Measurements from ENCODE around the gene EPHA1. TPM values are rescaled to one million over a fixed set of nuclear protein-coding genes. Genes with fewer than 3 reads are reported as not detected.

EPHA1 gene
- total RNA-seq, 1 donor from 2014 or later, result 2.6 TPM

DNA sequence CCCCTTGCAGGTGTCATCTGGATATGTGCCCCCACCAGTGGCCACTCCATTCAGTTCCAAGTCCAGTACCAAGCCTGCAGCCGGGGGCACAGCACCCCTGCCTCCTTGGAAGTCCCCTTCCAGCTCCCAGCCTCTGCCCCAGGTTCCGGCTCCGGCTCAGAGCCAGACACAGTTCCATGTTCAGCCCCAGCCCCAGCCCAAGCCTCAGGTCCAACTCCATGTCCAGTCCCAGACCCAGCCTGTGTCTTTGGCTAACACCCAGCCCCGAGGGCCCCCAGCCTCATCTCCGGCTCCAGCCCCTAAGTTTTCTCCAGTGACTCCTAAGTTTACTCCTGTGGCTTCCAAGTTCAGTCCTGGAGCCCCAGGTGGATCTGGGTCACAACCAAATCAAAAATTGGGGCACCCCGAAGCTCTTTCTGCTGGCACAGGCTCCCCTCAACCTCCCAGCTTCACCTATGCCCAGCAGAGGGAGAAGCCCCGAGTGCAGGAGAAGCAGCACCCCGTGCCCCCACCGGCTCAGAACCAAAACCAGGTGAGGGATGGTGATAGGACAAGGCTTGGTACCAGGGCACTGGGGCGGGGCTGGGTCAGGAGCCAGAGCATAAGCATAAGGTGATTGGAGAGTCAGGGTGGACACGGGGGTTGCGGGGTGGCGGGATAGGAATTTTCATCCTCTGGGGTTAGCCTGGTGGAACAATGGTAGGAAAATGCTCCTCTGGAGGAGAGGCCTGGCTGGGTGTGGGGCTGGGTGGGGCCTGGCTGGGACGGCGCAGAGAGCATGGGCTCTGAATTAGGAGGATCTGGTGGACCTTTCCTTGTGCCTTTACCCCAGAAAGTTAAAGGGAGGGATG, 25.6 kb downstream of the EPHA1 start:
- Mint-ChIP-seq H3K36me3 (ENCODE audit: low read depth, unreplicated experiment) (peaks cover 8% of the 10 kb centered on the region), H3K27me3 (ENCODE audit: low read depth, unreplicated experiment) (no peaks in the 10 kb centered on the region), H3K4me3 (ENCODE audit: unreplicated experiment) (no peak overlapping the region), H3K27ac (ENCODE audit: unreplicated experiment) (peak overlapping the region; percentile 29), H3K4me1 (ENCODE audit: low read depth, unreplicated experiment) (peaks cover 23% of the 10 kb centered on the region), H3K9me3 (ENCODE audit: unreplicated experiment) (no peaks in the 10 kb centered on the region)
- peaks cover 64% of the 10 kb centered on the region for H4K20me1 ChIP-seq (ENCODE audit: insufficient read depth, low read length)
- no peak for DNase-seq (ENCODE audit: low read depth)
- peaks cover 53% of the 10 kb centered on the region for H3K4me1 ChIP-seq (ENCODE audit: insufficient read depth, low read length)
- H2AFZ ChIP-seq (ENCODE audit: low read depth, low read length), result no peak overlapping the region
- no peaks in the 10 kb centered on the region for H3K9me3 ChIP-seq (ENCODE audit: insufficient read depth, low read depth, low read length)
- peak overlapping the region; percentile 99 for H3K9ac ChIP-seq (ENCODE audit: low read length)
- no peak for FAIRE-seq
- TF ChIP-seq, protein P1, sequence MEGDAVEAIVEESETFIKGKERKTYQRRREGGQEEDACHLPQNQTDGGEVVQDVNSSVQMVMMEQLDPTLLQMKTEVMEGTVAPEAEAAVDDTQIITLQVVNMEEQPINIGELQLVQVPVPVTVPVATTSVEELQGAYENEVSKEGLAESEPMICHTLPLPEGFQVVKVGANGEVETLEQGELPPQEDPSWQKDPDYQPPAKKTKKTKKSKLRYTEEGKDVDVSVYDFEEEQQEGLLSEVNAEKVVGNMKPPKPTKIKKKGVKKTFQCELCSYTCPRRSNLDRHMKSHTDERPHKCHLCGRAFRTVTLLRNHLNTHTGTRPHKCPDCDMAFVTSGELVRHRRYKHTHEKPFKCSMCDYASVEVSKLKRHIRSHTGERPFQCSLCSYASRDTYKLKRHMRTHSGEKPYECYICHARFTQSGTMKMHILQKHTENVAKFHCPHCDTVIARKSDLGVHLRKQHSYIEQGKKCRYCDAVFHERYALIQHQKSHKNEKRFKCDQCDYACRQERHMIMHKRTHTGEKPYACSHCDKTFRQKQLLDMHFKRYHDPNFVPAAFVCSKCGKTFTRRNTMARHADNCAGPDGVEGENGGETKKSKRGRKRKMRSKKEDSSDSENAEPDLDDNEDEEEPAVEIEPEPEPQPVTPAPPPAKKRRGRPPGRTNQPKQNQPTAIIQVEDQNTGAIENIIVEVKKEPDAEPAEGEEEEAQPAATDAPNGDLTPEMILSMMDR (IDR thresholded peaks at IDR 0.05; ENCODE audit: insufficient read depth, low read depth, low read length), result no peak
- TF ChIP-seq EZH2 (IDR thresholded peaks at IDR 0.05; ENCODE audit: insufficient read depth, low read length), result no peak
- H3K27ac ChIP-seq (ENCODE audit: low read depth, low read length), result peak overlapping the region; percentile 99
- peak overlapping the region; percentile 97 for H3K4me2 ChIP-seq (ENCODE audit: low read length)
- H3K79me2 ChIP-seq (ENCODE audit: insufficient read depth, low read length), result peaks cover 96% of the 10 kb centered on the region
- peaks cover 43% of the 10 kb centered on the region for H3K36me3 ChIP-seq (ENCODE audit: insufficient read depth, low read length)
- peak overlapping the region; percentile 91 for H3K4me3 ChIP-seq (ENCODE audit: insufficient read depth, low read depth, low read length)
- no peaks in the 10 kb centered on the region for H3K27me3 ChIP-seq (ENCODE audit: insufficient read depth, low read length)

DNA sequence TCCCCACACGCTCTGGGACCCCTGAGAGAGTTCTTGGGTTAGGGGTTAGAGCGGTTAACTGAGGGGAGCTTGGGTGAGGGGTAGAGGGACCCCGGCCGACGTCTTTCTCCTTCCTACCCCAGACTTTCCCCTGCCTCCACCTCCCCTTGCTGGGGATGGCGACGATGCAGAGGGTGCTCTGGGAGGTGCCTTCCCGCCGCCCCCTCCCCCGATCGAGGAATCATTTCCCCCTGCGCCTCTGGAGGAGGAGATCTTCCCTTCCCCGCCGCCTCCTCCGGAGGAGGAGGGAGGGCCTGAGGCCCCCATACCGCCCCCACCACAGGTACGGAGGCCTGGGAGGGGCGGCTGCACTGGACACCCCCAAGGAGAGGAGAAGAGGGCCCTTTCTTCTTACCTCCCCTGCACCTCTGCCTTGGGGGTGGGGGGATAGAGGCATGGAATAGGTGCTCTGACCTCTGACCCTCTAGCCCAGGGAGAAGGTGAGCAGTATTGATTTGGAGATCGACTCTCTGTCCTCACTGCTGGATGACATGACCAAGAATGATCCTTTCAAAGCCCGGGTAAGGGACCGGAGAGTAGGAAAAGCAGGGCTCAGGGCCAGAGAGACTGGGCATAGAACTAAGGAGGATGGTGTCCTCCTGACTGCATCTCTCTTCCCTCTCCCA, 26.4 kb downstream of the EPHA1 start:
- H3K4me3 Mint-ChIP-seq (ENCODE audit: unreplicated experiment), result no peak overlapping the region
- Histone ChIP-seq H3K79me2 (ENCODE audit: insufficient read depth, low read length) (peaks cover 95% of the 10 kb centered on the region), H3K9me3 (ENCODE audit: insufficient read depth, low read depth, low read length) (no peaks in the 10 kb centered on the region), H3K27ac (ENCODE audit: low read depth, low read length) (peak overlapping the region; percentile 99), H3K4me2 (ENCODE audit: low read length) (peak overlapping the region; percentile 97), H4K20me1 (ENCODE audit: insufficient read depth, low read length) (peaks cover 56% of the 10 kb centered on the region), H3K36me3 (ENCODE audit: insufficient read depth, low read length) (peaks cover 38% of the 10 kb centered on the region), H3K9ac (ENCODE audit: low read length) (peak overlapping the region; percentile 99), H3K4me3 (ENCODE audit: insufficient read depth, low read depth, low read length) (peak overlapping the region; percentile 91), H2AFZ (ENCODE audit: low read depth, low read length) (no peak overlapping the region), H3K27me3 (ENCODE audit: insufficient read depth, low read length) (no peaks in the 10 kb centered on the region), H3K4me1 (ENCODE audit: insufficient read depth, low read length) (peaks cover 53% of the 10 kb centered on the region)
- H3K27me3 Mint-ChIP-seq (ENCODE audit: low read depth, unreplicated experiment), result no peaks in the 10 kb centered on the region
- no peak for FAIRE-seq
- H3K9me3 Mint-ChIP-seq (ENCODE audit: unreplicated experiment), result no peaks in the 10 kb centered on the region
- H3K4me1 Mint-ChIP-seq (ENCODE audit: low read depth, unreplicated experiment), result peaks cover 20% of the 10 kb centered on the region
- peak overlapping the region; percentile 73 for H3K27ac Mint-ChIP-seq (ENCODE audit: unreplicated experiment)
- H3K36me3 Mint-ChIP-seq (ENCODE audit: low read depth, unreplicated experiment), result peaks cover 8% of the 10 kb centered on the region
- no peak for DNase-seq (ENCODE audit: low read depth)
- TF ChIP-seq EZH2 (IDR thresholded peaks at IDR 0.05; ENCODE audit: insufficient read depth, low read length), result no peak
- TF ChIP-seq, protein P1 (IDR thresholded peaks at IDR 0.05; ENCODE audit: insufficient read depth, low read depth, low read length), result no peak

All from astrocyte (in vitro differentiated cells and primary cell).